Measurements from ENCODE around the gene LRMDA. TPM values are rescaled to one million over a fixed set of nuclear protein-coding genes. Genes with fewer than 3 reads are reported as not detected.

The LRMDA gene
- total and polyA plus RNA-seq, 2 of the 13 experiments (the other 11 are each of a cell fraction or from before 2014, with no cell fraction given) = 13.4 to 22.0 TPM

DNA sequence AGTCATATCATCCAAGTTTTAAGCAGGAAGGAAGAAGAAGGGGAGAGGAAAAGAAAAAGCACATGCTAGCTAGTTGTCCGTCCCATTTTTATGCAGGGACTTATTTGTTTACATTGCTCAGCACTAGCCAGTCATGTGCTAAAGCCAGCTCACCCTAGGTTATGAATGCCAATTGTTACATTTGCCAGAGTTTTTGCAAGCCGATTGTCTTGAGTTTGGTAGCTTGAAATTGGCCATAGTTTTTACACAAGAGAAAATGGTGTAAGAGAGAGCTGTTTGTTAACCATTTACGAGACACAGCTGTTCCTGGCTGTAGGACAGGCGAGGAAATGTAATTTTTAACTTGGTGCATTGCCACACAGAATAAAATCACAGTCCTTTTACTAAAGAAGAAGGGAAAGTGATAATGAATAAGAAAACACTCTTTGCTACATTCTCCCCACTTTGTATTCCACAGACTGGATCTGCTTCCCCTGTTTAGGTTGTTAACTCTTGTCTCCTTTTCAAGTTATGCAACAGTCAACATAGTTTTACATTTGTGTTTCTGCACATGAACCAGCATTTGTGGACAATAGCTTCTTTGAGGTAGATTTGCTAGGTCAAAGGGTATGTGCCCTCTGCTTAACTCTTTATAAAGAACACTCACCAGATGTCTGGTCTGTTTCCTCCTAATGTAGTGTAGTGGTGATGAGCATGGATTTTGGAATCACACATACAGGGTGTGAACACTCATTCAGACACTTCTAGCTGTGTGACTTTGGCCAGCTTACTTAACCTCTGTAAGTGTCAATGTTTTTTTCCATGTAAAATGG lies 357.2 kb downstream of the LRMDA start (continued):
- TF ChIP-seq, protein P1, sequence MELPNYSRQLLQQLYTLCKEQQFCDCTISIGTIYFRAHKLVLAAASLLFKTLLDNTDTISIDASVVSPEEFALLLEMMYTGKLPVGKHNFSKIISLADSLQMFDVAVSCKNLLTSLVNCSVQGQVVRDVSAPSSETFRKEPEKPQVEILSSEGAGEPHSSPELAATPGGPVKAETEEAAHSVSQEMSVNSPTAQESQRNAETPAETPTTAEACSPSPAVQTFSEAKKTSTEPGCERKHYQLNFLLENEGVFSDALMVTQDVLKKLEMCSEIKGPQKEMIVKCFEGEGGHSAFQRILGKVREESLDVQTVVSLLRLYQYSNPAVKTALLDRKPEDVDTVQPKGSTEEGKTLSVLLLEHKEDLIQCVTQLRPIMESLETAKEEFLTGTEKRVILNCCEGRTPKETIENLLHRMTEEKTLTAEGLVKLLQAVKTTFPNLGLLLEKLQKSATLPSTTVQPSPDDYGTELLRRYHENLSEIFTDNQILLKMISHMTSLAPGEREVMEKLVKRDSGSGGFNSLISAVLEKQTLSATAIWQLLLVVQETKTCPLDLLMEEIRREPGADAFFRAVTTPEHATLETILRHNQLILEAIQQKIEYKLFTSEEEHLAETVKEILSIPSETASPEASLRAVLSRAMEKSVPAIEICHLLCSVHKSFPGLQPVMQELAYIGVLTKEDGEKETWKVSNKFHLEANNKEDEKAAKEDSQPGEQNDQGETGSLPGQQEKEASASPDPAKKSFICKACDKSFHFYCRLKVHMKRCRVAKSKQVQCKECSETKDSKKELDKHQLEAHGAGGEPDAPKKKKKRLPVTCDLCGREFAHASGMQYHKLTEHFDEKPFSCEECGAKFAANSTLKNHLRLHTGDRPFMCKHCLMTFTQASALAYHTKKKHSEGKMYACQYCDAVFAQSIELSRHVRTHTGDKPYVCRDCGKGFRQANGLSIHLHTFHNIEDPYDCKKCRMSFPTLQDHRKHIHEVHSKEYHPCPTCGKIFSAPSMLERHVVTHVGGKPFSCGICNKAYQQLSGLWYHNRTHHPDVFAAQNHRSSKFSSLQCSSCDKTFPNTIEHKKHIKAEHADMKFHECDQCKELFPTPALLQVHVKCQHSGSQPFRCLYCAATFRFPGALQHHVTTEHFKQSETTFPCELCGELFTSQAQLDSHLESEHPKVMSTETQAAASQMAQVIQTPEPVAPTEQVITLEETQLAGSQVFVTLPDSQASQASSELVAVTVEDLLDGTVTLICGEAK (IDR thresholded peaks at IDR 0.05) = no peak
- TF ChIP-seq, protein P1 (CRISPR knock-in tag; IDR thresholded peaks at IDR 0.05) = no peak
- TF ChIP-seq ZNF44 (CRISPR knock-in tag; IDR thresholded peaks at IDR 0.05) (no peak), ARHGAP35 (CRISPR knock-in tag; IDR thresholded peaks at IDR 0.05; ENCODE audit: borderline replicate concordance) (no peak), ZNF124 (CRISPR knock-in tag; IDR thresholded peaks at IDR 0.05) (no peak), FIP1L1 (IDR thresholded peaks at IDR 0.05; ENCODE audit: borderline replicate concordance, insufficient read depth, low read depth, low read length) (no peak), DMAP1 (CRISPR knock-in tag; IDR thresholded peaks at IDR 0.05) (peak; percentile 81), GABPB1 (CRISPR knock-in tag; IDR thresholded peaks at IDR 0.05) (0 out of 2 replicates have a peak, but pooled peaks have one; percentile 14), TOPORS (CRISPR knock-in tag; IDR thresholded peaks at IDR 0.05) (0 out of 2 replicates have a peak, but pooled peaks have one; percentile 62), ADNP (CRISPR knock-in tag; IDR thresholded peaks at IDR 0.05) (no peak), ZNF12 (CRISPR knock-in tag; IDR thresholded peaks at IDR 0.05) (no peak; the same call in 1 of the 2 replicates), ONECUT2 (CRISPR knock-in tag; IDR thresholded peaks at IDR 0.05) (no peak), HDAC2 (CRISPR knock-in tag; IDR thresholded peaks at IDR 0.05) (peak; percentile 82), TBP (CRISPR knock-in tag; IDR thresholded peaks at IDR 0.05) (no peak), ZFP62 (CRISPR knock-in tag; IDR thresholded peaks at IDR 0.05) (no peak), TSC22D2 (CRISPR knock-in tag; IDR thresholded peaks at IDR 0.05; ENCODE audit: borderline replicate concordance) (no peak)
- TF ChIP-seq, protein P2, sequence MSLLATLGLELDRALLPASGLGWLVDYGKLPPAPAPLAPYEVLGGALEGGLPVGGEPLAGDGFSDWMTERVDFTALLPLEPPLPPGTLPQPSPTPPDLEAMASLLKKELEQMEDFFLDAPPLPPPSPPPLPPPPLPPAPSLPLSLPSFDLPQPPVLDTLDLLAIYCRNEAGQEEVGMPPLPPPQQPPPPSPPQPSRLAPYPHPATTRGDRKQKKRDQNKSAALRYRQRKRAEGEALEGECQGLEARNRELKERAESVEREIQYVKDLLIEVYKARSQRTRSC (CRISPR knock-in tag; IDR thresholded peaks at IDR 0.05; ENCODE audit: low read depth) = no peak
- TF ChIP-seq, protein P3, sequence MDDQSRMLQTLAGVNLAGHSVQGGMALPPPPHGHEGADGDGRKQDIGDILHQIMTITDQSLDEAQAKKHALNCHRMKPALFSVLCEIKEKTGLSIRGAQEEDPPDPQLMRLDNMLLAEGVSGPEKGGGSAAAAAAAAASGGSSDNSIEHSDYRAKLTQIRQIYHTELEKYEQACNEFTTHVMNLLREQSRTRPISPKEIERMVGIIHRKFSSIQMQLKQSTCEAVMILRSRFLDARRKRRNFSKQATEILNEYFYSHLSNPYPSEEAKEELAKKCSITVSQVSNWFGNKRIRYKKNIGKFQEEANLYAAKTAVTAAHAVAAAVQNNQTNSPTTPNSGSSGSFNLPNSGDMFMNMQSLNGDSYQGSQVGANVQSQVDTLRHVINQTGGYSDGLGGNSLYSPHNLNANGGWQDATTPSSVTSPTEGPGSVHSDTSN (CRISPR knock-in tag; IDR thresholded peaks at IDR 0.05; ENCODE audit: borderline replicate concordance) = no peak

All from HepG2 (cell line).